Activated T-cell treated with anti-CD3 and anti-CD28 coated beads, Interleukin-2, amount 50 U/mL, for 1 hour (primary cell): ENCODE measurements around the gene LRP1B.
"Not testable (repeated sequence)": the region's sequence is repeated elsewhere in the genome, so short reads cannot be mapped to it uniquely, and the experiment has no call there.

Source experiments
- DNase-seq: peaks from one replicate; pipeline ENCODE4 v3.0.0-alpha.2; 2020

Gene LRP1B

GRCh38 chr2:142100139-142100873 is 30.5 kb downstream of the LRP1B start:
- no peak for DNase-seq

GRCh38 chr2:142097711-142098110 is 33.1 kb downstream of the LRP1B start:
- no peak for DNase-seq

GRCh38 chr2:142095647-142096046 is 35.2 kb downstream of the LRP1B start:
- no peak for DNase-seq

DNA sequence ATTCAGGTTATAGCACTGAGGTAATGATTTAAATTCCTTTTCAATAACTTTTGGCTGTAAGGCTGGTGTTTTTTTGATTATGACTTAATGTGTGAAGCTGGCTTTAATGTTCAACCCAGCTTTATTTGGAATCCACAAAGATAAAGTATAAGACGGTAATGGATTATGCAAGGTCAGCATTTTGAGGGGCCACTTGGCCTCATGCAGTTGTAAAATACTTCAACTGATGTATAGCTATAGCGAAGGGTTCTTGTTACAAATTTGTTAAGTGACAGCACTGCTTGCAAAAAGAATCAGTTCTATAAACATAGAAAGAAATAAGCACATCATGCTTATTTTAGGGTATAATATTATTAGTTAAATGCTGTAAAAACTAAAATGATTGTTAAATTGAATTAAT is 36.6 kb downstream of the LRP1B start:
- no peak for DNase-seq

- DNase-seq: no peak
Observed at GRCh38 chr2:142088058-142088568, 42.7 kb downstream of the LRP1B start.

- not testable (repeated sequence) for DNase-seq
Observed at GRCh38 chr2:142087585-142087984, 43.2 kb downstream of the LRP1B start.

DNA sequence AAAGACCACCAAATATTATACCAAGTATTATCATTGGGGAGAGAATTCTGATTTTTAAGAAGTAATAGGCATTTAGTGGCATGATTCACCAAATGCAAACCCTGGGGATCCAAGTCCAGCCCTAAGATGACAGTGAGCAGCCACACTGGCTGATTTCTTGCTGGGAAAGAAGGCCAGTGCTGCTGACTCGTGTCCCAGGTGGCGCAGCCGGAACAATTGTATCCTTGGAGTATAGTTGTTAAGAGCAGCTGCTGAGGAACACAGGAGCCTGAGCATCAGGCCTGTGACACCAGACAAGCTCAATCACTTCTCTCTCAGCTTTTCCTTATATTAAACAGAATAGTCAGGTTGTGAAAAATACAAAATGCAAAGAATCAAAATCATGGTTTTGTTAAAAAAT is 48.4 kb downstream of the LRP1B start:
- no peak for DNase-seq

GRCh38 chr2:142076317-142076716 is 54.5 kb downstream of the LRP1B start:
- DNase-seq: no peak

- no peak for DNase-seq
Observed at GRCh38 chr2:142075826-142076225, 55.0 kb downstream of the LRP1B start.

- DNase-seq: no peak
Observed at GRCh38 chr2:142069251-142069888, 61.4 kb downstream of the LRP1B start.

- DNase-seq: no peak
Observed at GRCh38 chr2:142065700-142066099, 65.1 kb downstream of the LRP1B start.

GRCh38 chr2:142065156-142065555 is 65.7 kb downstream of the LRP1B start:
- no peak for DNase-seq

- no peak for DNase-seq
Observed at GRCh38 chr2:142061733-142062132, 69.1 kb downstream of the LRP1B start.

DNA sequence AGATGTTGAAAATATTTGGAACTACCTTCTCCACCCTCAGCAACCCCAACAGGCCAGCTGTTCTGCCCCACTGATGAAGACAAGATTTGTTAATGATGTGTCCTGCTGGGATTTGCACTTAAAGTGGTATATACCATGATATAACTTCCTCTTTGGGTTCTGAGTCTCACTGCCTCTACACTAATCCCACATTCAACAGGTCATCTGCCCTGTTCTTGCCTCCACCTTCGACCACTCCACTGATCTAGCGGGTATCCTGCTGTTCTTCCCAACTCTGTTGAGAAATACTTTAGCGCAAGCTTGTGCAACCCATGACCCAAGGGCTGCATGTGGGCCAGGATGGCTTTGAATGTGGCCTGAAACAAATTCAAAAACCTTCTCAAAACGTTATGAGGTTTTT is 72.7 kb downstream of the LRP1B start:
- DNase-seq: no peak

DNA sequence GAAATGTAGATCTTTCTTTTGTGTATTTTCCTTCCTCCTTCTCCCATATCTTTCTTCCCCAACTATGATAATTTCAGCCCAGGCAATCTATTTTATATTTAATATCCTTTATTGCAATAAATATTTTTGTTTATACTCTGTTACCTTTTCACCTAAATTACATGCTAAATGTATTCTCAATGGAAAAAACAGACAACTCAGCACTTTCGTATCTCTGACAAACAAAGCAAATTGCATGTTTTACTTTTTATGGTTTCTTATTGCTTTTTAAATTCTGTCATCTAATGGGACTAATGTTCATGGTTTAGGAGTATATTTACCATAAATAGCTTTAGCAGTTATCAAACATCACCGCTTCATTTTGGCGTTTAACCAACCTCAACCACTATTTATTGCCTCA is 74.0 kb downstream of the LRP1B start:
- no peak for DNase-seq

GRCh38 chr2:142052220-142052863 is 78.5 kb downstream of the LRP1B start:
- no peak for DNase-seq

- DNase-seq: no peak
Observed at GRCh38 chr2:142048581-142048980, 82.2 kb downstream of the LRP1B start.

GRCh38 chr2:142045641-142046040 is 85.2 kb downstream of the LRP1B start:
- no peak for DNase-seq

DNA sequence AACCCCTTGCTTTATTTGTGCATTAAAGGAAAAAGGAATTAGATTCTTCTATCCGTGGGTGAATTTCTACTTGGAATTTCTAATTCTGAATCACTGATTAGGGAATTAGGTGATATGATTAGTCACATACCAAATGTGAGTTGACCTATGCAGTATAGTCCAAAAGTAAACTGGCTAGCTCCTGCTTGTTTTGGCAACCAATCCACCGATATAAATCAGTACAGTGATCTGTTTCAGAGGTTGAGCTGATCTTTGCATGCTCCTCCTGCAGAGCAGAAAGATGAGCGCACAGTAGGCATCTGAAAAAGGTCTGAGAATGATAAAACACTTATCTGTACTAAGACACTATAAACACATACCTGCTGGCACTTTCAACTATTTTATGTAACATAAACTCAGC is 86.6 kb downstream of the LRP1B start:
- DNase-seq: no peak

DNA sequence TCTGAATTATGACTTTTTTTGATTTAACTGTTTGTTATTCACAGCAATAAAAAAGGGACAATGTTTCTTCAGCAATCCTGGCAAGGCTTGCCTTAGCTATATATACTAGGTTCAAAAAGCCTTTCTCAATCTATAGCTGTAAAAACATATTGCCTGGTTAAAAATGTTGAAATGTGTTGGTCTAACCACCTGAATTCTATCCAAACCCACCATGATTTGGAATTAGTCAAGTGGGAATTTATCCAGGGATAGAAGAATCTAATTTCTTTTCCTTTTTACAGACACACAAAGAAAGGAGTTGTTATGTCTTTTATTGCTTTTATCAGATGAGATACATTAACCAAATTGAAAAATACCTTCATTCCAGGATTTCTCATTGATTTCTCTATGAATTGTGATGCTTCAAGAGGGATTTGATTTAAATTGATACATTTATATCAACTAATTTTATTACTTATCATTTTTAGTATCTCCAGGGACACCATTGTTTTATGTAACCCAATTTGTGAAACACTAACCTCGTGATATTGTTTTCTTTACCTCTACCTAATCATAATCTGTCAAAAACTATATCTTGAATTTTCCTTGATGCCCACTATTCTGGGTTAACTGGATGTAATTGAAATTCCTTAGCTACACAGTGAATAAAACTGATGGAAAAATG is 88.1 kb downstream of the LRP1B start:
- no peak for DNase-seq

- no peak for DNase-seq
Observed at GRCh38 chr2:142041996-142042395, 88.8 kb downstream of the LRP1B start.

- DNase-seq: no peak
Observed at GRCh38 chr2:142041105-142041504, 89.7 kb downstream of the LRP1B start.

- DNase-seq: no peak
Observed at GRCh38 chr2:142040556-142040955, 90.3 kb downstream of the LRP1B start.

DNA sequence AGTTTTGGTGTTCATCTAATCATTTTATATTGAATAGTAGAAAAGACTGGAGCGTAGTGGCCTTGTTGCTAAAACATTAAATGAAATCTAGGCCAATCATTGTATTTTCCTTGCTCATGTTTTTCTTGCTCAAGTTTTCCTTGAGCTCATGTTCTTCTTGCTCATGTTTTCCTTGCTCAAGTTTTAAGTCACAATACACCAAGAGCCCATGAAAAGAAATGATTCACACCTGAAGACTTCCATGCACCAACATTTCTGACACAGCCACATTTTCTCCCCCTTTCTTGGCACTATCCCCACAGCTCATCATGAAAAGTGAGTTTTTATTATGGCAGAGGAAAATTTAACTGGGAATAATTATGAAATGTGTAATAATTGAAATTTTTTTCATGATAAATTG is 92.0 kb downstream of the LRP1B start:
- no peak for DNase-seq
